ENCODE results near the gene PITPNC1.

The PITPNC1 gene

DNA sequence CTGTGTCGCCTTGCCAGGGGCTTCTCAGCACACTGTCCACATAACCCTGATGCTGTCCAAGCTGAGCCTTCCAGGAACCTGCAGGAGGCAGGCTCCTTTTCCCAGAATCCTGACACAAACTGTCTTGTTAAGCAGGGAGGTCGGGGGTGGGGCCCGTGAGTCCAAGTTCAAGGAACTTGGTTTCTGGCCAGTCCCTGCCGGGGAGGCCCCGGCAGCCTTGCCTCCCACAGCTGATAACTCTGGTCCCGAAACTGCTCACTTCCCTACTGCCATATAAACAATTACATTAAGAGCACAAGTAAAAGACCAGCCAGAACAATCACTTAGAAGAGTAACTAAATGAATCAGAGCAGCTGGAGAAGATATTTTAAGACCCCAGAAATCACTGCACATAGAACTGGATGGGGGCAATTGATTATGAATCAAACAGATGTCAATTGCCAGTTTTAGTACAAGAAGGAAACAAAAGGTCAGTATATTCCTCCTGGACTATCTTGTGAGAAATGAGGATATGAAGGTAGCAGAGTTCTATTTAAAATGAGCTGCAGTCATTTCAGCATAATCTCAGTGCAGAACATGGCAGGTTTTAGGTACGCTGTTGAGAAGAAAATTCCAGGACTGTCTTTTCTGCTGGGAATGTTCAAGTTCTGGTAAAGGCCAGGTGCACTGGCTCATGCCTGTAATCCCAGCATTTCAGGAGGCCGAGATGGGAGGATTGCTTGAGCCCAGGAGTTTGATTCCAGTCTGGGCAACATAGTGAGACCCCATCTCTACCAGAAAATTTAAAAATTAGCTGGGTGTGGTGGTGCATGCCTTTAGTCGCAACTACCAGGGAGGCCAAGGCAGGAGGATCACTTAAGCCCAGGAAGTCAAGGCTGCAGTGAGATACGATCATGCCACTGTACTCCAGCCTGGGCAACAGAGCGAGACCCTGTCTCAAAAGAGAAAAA, 169.8 kb downstream of the PITPNC1 start:
- no peak for DNase-seq (ENCODE audit: low read depth in 2 of 2)

DNA sequence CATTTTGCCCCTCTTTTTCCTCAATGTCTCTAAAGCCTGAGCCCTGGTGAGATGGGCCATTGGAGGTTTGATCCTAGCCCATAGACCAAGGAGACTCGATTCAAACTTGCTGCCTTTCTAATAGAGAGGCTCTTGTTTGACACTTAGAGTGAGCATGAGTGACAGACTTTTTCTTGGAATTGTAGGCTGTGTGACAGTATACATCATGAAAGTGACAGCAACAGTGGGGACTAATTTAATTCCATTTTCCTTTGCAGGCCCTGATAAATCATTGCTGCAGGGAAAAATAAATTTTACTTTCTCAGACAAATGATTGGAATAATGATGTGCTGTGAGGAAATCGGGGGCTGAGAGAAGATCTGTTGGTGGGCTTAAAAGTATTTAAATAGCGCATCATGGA, 171.6 kb downstream of the PITPNC1 start:
- no peak for DNase-seq (ENCODE audit: low read depth in 2 of 2)

DNA sequence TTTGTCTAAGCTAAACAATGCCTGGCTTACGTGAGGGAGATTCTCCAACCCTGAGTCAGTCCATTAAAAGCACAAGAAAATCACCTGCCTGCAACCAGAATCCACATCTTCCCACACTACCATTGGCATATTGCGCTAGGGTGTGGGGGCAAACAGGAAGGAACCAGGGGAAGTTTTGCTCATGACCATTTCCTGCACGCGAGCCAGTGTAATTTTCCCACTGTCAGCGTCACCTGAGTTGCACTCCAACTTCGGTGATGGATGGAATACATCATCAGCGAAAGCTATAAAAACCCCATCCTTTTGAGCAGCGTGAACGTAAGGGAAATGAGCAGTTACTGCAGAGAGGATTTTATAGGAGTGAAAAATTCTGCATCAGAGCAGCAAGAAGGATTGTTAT, 172.7 kb downstream of the PITPNC1 start:
- no peak for DNase-seq (ENCODE audit: low read depth in 2 of 2)

DNA sequence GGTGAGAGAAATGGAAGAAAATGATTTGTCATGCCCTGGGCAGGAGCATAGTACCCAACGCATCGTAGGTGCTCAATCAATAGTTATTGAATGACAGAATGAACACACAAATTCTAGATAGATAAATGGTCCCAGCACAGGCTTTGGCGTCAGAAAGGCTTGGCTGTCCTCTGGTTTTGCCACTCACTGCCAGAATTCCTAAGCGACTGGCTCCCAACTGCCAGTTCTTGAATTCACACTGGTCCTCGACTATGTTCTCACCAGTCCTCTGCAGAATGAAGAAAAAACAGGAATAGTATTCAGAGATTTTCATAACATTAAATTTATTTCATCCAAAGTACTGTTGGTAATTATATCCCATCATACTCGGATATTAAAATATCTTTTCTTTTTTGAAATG, 177.6 kb downstream of the PITPNC1 start:
- DNase-seq (ENCODE audit: low read depth in 2 of 2), result no peak

DNA sequence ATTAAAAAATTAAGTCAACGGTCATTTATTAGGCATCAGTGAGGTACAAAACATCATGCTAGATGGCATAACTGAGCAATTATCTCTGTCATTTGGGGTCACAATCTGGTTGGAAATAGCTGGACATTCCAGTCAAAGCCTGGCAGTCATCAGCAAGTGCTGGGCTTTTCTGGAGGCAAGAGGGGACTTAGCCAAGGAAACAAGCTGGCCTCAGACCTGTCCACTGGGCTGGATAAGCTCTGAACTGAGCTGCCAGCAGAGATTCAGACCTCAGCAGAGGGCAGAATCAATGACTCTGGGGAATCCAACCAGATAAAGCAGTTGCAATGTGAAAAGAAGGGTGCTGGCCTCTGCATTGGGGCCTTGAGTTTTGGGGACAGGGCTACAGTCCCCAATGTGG, 178.8 kb downstream of the PITPNC1 start:
- no peak for DNase-seq (ENCODE audit: low read depth in 2 of 2)

DNA sequence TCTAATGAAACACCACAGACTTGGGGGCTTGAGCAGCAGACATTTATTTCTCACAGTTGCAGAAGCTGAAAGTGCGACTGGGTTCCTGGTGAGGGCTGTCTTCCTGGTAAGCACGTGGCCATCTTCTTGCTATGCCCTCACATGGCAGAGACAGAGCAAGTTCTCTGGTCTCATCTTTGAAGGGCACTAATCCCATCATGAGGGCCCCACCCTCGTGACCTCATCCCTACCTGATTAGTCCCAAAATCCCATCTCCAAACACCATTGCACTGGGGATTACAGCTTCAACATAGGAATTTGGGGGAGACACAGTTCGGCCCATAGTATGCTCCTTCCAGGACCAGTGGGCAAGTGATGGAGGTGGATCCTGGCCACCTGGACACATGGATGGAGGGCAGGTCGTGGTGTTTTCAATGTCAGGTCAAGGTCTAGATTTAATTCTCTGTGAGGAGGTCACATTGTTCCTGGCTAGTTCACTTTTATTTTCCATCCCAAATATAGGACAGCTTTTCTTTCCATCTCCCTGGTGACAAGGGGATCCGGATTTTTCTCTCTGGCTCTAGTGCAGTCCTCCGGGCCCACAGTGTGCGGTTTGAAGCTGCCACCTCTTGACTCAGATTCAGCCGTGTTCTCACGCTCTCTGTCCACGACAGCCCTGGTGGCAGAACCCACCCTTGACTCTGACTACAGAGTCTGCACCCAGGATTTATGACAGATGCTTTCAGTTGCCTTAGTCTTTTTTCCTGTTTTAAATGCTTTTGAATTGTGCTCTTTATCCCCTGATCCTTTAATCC, 180.2 kb downstream of the PITPNC1 start:
- no peak for DNase-seq (ENCODE audit: low read depth in 2 of 2)

DNA sequence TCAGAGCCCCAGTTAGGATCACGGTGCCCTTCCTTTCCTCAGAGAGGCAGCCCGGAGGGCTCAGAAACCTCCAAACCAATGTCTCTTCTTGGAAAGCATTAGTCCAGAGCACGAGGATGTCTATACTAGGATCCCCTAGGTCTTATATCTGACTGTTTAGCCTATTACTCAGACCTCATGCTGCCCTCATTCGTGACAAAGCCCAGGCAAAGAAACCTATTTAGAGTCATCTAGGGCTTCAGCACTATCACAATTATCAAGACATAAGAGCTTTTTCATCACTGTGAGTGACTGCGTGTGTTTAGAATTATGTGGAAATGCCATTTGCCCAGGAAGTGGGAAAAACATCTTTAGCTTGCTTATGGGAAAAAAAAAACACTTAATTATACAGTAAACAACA, 180.8 kb downstream of the PITPNC1 start:
- no peak for DNase-seq (ENCODE audit: low read depth in 2 of 2)

DNA sequence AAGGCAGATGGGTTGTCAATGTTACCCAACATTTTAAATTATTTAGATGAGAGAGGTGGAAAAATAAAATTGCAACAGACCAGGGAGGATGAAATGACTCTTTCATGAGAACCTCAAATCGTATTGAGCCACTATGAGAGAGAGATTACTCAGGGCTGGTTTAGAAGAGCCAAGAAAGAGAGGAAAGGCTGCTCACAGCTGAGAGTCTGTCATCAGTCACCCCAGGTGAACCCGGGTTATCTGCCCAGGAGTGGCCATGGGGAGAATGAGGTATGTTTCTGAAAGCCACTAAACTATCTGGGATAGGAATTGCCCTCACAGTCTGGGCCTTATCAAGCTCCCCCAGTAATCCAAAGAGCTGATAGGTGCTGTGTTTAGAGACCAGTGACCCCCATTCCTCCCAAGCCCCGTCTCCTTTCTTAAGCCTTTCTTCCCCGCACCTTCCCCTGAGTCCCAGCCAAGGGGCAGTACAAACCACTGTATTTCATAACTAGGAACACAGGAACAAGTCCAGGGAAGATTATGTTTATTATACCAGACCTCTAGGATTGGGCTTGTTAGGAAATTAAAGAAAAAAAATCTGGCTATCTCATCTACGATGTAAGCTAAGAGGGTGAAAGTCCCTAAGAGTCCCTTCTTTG, 181.8 kb downstream of the PITPNC1 start:
- no peak for DNase-seq (ENCODE audit: low read depth in 2 of 2)

DNA sequence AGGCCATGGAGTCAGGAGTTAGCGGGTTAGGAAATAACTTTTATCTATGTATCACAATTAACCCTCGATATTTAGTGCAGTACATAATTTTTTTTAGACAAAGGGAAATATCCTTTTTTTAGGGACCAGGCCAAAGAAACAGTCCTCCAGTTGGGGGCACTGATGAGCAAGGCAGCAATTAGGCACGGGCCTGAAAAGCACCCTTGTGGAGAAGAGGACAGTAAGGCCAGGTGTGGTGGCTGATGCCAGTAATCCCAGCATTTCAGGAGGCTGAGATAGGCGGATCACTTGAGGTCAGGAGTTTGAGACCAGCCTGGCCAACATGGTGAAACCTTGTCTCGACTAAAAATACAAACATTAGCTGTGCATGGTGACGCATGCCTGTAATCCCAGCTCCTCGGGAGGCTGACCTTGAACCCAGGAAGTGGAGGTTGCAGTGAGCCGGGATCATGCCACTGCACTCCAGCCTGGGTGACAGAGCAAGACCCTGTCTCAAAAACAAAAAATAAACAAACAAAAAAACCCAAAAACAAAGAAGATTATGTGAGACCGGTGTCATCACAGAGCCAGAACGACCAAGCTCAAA, 182.4 kb downstream of the PITPNC1 start:
- DNase-seq (ENCODE audit: low read depth in 2 of 2), result no peak

DNA sequence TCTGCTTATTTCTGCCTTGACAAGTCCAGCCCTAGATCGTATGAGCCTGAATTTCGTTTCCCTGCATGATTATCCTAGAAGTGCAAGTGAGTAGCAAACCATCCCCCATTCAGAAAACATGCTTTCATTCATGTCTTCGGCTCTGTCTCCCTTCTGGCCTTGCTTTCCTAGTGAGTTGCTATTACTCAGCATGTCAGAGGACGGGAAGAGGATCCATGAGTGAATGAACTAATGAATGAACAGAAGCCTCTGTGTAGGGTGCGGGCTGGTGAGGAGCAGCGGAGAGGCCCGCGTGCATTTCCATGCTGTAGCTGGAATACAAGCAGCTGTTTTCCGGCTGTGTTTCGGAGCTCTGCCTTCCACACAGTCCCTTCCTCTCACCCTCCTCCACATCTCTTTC, 184.9 kb downstream of the PITPNC1 start:
- no peak for DNase-seq (ENCODE audit: low read depth in 2 of 2)

DNA sequence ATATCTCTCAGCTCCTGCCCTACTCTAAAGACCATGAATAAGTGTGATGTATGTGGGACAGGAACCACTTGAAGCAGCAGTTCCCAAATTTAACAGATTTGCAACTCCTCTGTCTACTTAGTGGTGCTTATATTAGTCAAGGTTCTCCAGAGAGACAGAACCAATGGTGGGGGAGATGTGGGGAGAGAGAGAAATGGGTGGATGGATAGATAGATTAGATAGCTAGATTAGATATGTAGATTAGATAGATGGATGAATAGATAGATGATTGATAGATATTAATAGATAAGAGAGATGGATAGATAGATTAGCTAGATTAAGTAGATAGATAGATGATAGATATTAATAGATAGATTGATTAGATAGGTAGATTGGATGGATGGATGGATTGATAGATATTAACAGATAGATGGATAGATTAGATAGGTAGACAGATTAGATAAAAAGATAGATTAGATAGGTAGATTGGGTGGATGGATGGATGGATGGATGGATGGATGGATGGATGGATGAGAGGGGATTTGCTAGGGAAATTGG, 186.7 kb downstream of the PITPNC1 start:
- no peak for DNase-seq (ENCODE audit: low read depth in 2 of 2)

DNA sequence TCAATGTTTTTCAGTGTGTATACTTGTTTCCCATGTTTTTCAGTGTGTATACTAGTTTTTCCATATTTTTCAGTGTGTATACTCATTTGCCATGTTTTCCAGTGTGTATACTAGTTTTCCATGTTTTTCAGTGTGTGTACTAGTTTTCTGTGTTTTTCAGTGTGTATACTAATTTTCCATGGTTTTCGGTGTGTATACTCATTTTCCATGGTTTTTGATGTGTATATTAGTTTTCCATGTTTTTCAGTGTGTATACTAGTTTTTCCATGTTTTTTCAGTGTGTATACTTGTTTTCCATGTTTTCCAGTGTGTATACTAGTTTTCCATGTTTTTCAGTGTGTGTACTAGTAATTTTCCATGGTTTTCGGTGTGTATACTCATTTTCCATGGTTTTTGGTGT, 188.0 kb downstream of the PITPNC1 start:
- no peak for DNase-seq (ENCODE audit: low read depth in 2 of 2)

DNA sequence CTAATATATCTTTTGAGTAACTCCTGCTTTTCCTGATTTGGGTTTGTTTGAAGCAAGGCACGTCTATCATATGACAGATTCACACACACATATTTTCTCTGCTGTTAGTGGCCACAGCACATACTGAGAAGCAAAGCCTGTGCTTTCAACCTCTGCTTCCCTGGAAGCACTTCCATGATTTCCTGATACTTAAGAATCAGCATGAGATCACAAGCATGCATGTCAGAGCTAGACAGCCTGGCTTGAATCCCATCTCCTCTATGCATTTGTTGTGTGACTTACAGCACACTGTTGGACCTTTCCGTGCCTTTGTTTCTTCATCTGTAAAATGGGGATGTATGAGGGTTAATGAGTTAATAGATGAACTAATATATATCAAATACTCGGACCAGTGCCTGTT, 189.6 kb downstream of the PITPNC1 start:
- no peak for DNase-seq (ENCODE audit: low read depth in 2 of 2)

DNA sequence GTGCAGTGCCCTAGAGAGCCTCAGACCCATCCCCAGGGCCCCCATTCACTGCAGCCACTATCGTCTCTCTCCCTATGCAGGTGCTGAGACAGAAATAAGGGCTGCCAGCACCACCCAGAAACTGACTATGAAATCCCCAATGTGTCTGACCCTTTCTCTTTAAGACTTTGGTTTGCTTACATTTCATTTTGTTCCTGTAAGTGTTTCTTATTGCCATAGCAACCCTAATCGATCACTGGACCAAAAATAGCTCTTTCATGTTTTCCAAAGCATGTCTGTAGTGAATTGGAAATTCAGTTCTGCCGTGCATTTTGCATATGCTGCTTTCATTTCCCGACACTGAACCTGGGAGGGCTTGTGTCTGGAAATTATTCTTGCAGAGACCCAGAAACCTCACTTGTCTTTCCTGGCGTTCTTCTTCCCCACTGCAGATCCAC, 192.0 kb downstream of the PITPNC1 start:
- no peak for DNase-seq (ENCODE audit: low read depth in 2 of 2)

DNA sequence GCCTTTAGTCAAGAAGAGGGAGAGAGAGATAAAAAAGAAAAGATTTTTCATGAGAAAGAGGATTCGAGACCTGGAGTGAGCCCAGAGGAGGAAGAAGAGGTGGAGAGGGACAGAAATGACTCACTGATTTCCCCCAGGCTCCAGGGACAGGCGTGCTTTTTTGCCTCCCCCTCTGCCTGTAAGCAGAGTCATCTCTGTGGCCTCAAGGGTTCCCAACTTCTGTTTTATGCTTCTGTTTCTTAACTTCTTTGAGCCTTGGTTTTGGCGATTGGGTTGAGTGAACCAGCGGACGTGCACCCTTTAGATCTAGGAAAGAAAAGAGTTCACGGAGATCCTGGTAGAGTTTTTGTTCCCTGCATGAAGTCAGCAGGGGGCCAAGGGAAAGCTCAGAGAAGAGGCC, 192.8 kb downstream of the PITPNC1 start:
- DNase-seq (ENCODE audit: low read depth in 2 of 2), result no peak

DNA sequence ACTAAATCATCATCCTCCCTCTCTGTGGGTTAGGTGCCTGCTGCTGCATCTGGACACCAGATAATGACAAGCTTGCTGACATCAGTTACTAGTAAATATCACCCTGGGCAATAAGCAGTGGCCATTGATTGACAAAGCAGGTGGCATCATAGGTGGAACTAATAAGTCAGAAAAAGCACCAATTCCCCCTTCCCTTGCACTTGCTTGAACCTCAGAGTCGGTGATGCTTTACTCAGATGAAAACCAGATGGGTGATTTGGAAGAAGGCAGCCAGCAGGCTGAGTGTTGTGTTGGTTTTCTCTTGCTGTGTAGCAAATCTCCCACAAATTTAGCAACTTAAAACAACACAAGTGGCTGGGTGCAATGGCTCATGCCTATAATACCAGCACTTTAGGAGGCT, 193.7 kb downstream of the PITPNC1 start:
- DNase-seq (ENCODE audit: low read depth in 2 of 2), result no peak

DNA sequence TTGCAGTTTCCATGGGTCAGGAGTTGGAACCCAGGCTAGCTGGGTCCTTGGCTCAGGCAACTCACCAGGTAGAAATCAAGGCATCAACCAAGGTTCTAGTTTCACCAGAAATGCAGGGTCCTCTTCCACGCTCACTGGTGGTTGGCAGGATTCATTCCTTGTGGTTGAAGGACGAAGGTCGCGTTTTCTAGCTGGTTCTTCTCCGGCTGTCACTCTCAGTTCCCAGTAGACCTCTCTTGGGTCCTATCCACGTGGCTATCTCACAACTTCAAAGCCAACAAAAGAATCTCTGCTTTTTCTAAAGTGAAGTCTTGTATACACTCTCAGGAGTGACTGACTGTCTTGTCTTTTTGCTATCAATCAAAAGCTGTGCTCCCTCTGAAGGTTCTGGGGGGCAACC, 194.4 kb downstream of the PITPNC1 start:
- no peak for DNase-seq (ENCODE audit: low read depth in 2 of 2)

DNA sequence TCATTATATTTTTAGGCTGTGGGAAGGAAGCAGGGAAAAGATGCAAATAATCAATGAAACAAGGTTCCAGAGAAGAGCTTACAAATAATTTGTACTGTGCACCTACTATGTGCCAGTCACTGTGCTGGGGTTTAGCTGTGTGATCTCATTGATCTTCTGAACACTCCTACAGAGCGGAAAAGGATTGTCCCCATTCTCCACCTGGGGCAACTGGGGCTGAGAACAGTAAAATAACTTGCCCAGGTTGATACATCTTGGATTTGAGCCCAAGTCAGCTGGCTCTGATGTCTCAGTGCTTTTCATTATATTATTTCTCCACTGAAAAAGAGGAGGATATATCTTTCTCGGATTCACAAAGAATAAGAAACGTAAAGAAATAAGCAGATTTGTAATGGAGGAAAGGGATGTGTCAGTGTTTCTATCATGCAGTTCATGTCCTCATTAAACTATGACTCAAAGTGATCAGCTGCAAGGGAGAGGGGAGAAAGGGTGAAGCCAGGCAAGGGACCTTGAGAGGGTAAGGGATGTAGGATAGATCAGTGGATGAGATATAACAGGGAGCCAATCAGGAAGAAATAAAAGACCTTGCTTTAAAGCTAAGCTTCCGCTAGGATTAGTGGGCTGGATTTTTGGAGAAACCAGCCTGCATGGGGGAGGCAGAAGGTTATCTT, 197.0 kb downstream of the PITPNC1 start:
- DNase-seq (ENCODE audit: low read depth in 2 of 2), result no peak

DNA sequence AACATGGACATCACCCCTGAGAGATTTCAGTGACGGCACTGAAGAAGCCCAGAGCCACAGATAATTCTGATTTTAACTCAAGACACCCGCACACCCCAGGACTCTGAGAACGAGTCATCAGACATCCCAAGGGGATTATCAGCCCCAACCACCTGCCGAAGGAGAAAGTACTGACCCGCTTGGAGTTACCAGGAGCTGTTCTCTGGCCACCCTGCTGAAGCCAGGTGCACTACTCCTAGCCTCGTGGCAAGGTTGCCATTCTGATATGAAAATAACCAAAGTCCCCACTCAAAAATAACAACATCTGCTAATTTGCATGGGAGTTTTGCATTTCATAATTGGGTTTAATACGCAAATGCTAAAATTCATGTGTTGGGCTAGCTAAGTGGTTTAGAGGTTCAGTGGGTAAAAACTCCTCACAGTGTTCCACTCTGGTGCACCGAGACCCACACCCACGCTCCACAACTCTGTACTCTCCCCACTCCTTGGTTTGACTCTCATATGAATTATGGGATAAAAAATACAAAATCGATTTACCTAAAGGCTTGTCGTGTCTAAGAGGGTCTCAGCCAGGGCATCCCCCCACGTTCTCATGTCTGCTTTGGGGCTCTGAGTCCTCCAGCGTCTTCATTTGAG, 197.7 kb downstream of the PITPNC1 start:
- no peak for DNase-seq (ENCODE audit: low read depth in 2 of 2)

DNA sequence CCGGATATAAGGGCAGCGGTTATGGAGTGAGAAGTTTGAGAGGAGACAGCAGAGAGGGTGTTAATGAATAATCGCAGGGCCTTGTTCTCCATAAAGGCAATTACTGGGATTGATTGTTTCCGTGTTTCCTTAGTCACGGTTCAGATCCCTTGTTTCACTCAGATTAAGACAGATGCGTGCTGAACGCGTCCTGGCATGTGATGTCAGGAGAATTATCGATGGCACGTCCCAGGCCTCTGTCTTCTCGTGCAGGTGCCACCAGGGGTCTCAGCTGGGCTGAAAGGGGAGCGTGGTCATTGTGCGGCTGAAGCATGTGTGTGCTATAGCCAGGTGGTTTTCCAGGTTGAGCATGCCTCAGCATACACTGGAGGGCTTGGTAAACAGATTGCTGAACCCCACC, 198.2 kb downstream of the PITPNC1 start:
- DNase-seq (ENCODE audit: low read depth in 2 of 2), result no peak
